ENCODE measurements around the gene MAML3.

The MAML3 gene

DNA sequence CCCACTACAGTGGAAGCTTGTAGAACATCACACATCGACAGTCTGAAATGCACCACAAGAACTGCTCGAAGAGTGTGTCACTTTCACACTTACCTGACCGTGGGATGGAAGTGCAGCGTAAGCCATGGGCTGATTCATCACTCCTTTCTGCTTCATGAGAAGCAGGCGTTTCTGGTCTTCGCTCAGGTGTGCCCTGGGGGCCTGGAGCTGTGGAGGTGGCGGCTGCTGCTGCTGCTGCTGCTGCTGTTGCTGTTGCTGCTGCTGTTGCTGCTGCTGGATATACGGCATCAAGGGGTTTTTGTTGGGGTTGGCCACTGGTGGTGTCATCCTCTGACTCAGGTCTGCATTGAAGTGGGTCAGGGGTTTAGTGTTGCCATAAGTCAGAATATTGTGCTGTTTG is 264.7 kb downstream of the MAML3 start:
- DNase-seq = no peak

- DNase-seq = no peak
These were observed 265.8 kb downstream of the MAML3 start for GRCh38 chr4:139887962-139888735.

DNA sequence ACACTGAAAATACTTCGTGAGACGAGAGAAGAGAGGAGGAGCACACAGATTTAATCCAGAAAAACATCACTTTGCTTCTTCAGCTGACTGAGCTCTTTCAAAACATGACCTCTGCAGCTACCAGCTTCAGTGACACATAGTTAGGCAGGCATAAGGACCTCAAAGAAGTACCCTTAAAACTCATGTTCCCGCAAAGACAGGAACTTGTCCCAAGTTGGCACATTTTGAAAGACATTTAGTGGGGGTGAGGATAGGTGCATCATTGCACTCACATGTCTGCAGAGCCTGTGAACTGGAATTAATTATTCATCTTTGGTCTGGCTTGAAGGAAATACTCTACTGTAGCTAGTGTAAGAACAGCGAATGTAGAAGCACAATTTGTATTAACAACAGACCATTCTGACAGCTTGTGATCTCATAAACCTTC is 266.6 kb downstream of the MAML3 start:
- no peak for DNase-seq

DNA sequence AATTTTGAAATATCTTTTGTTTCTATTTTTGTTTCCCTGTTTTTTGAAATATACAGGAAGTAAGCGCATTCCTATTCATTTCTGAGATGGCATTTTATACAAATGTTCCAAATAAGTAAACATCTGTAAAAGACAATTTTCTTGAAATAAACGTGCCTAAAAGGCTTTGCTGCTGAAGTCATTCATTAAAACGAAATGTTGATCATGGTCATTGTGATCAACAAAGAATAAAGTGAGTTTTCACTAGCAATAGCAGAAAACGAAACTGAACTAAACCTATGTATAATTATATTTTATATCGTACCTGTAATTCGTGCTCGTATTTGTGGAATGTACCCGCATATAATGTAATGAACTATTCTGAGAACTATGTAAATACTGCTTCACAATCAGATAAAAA is 267.2 kb downstream of the MAML3 start:
- DNase-seq = no peak

GRCh38 chr4:139884438-139884837 is 269.5 kb downstream of the MAML3 start:
- DNase-seq = no peak

GRCh38 chr4:139880841-139881240 is 273.1 kb downstream of the MAML3 start:
- no peak for DNase-seq

DNA sequence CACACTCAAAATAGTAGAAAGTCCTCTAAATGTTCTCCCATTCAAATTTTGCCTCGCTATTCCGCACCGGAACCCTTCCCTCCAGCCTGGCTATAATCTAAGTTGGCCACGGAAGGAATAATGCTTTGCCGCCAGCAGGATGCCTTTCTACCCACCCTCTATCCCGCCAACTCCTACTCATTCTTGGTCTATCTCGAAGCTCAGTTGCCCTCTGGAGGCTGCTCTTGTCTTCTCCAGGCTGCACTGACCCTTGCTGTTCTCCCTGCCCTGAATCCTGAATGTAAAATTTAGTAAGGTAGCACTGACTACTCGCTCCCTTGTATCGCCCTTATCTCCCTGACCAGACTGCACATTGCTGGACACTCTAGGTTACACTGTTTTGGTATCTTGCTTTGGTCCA is 275.9 kb downstream of the MAML3 start:
- no peak for DNase-seq

GRCh38 chr4:139876337-139876941 is 277.5 kb downstream of the MAML3 start:
- no peak for DNase-seq

DNA sequence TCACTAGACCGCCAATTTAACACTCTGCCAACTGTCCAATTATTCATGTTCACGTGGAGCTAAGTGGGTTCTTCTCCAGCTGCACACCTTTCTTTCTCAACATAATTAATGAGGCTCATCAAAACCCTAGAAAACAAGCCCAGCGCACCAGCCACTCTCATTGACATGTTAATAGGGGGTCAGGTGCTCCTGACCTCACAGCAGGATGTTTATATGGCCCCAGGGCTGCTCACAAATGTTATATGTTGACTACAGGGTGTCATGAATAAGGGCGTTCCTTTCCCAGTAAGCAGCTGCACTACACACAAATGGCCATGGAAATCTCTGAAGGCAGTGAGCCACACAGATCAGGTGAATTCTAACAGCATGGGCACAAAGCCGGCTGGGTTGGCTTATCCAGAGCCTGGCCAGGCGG is 278.6 kb downstream of the MAML3 start:
- no peak for DNase-seq

DNA sequence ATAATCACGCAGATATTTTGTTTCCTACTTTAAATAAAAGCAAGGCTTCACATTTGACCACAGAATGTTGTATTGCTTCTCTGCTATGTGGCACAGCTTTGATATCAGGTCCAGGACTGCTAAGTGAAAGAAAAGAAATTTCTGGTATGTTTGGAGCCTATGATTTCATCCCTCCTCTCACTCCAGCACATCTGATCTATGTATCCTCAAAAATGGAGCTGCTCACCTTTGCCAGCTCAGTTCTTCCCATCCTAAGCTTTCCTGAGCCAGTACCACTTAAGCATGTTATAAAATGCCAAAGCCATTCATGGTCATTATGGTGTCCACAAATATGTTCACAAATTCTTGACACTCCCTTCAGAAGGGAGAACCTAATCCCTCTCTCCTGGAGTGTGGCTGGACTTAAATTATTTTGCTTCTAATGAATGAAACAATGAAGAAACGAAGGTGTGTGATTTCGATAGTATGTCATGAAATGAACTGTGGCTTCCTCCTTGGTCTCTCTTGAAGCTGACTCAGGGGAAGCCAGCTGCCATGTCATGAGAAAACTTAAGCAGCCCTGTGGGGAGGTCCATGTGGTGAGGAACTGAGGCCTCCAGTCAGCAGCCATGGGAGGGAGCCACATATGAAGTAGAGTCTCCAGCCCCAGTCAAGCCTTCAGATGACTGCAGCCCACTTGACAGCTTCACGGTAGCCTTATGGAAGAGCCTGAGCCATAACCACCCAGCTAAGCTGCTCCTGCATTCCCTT is 280.7 kb downstream of the MAML3 start:
- no peak for DNase-seq

- no peak for DNase-seq
These were observed 281.7 kb downstream of the MAML3 start for GRCh38 chr4:139872274-139872673.

GRCh38 chr4:139869810-139870209 is 284.2 kb downstream of the MAML3 start:
- DNase-seq = no peak

DNA sequence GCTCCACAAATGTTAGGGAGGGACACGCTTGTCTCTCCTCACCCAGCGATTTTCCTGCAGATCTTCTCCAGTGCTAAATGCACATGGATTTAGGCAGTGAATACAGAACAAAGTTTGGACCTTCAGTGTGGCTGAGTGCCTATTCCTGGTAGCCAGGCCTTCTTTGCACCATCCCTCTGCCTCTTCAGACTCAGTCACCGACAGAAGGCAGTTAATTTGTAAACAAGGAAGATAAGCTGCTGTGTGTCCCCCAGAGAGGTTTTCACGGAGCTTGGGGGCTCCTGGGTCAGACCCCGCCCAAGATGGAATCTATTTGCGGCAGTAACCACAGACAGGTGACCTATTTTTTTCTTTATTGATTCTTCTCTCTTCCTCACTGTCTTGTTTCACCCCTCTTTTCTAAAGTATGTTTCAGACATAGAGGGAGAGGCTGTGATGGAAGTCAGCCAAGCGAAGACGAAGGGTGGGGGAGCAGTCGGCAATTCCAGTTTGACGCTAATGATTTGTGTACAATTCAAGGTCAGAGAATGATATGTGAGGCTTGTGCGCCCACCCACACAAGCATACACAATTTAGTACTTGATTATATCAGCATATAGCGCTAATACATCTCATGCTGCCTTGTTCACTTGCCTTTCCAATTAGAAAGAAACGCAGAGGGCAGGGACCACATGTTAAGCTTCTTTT is 287.6 kb downstream of the MAML3 start:
- no peak for DNase-seq

GRCh38 chr4:139865537-139865936 is 288.4 kb downstream of the MAML3 start:
- no peak for DNase-seq

GRCh38 chr4:139863531-139863930 is 290.5 kb downstream of the MAML3 start:
- no peak for DNase-seq

GRCh38 chr4:139861471-139861870 is 292.5 kb downstream of the MAML3 start:
- no peak for DNase-seq

GRCh38 chr4:139860435-139861024 is 293.5 kb downstream of the MAML3 start:
- DNase-seq = no peak

- no peak for DNase-seq
These were observed 294.1 kb downstream of the MAML3 start for GRCh38 chr4:139859876-139860275.

DNA sequence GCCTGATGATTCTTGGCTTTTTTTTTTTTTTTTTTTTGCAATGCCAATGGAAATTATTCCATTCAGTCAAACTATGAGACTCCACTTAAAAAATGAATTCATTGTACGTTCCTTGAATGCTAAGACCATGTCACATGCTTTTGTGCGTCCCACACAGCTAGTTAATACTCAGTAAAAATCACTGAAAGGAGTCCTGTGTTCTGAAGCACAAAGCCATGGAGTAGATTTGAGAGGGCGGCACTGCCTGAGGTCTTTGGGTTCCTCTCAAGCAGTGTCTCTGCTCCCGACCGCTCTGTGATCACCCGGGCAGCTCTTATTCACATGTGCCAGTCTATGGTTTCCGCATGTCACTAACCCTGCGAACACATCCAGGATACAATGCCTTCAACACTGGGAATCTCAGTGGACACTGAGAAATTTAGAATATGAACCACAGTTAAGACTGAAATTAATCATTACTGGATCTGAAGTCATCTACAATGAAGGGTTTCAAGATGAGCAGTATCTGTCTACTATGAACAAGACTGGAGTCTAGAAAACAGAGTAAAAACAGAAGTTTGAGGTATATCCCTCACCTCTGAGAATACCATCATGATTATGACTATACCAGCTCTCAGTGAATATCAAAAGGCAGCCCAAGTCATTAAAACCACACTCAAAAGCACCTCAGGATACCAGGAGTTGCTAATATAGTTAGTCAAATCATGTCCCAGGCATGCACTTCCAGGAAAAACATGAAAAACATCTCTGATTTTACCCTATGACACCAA is 295.4 kb downstream of the MAML3 start:
- no peak for DNase-seq

DNA sequence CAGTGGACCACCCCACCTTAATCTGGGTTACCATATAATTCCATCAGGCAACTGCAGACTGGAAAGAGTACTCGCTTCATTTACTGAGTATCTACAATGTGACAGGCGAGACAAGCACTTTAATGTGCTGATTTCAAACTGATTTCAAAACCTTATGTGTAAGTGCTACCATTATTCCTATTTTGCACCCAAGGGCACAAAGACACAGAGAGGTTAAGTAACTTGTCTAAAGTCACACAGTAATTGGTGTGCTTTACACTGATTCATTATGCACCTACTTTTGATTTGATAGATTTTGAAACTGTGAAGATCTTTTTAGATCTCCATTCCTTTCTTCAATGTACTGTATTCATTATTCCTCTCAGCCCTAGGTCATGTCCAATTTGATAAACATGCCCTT is 296.0 kb downstream of the MAML3 start:
- no peak for DNase-seq

DNA sequence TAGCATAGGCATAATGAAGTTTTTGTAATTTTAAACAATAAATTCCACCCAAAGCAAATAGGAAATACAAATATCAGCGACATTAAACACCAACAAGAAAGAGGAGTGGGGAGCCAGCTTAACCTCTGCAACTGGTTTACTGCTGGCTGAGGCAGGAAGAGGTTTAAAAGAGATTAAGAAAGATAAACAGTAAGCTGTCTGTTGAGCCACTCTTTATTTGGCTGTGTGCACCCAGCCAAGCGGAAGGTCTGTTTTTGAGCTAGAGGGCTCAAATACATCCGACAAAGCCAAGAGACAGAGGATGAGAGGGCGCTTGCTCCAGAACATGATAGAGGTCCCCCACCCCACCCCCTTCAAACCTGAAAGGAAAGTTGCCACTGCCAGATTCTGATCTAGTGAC is 297.0 kb downstream of the MAML3 start:
- DNase-seq = no peak

All from effector CD4-positive, alpha-beta T cell (primary cell).